Measurements from ENCODE around the gene AVPR2.

The AVPR2 gene

DNA sequence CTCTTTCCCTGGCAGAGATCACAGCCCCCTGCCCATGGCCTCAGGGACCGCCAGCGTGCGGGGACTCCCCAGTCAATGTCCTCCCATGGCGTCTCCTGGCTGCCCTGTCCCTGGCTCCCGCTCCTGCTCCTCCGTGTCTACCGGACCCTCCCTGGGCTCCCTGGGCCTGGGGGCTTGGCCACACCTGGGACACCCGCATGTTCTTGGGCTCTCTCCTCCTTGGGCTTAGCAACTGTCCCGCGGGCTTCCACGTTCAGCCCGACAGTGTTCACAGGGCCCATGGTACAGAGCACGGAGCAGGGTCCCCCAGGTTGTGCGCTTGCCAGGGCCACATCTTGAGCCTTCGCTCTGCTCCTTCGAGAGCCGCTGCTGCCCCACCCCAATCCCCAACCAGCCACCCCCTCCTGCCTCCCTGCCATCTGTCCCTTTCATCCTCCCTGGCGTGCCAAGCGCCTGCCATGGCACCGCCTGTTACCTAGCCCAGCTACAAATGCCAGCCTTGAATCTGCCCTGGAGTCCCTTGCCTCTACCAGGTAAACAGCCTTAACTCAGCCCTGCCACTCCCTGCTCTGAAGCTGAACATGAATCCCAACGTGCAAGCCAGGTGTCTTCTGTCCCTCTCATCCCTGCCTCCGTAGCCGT lies 3.9 kb downstream of the AVPR2 start:
- TF ChIP-seq ZNF274 (IDR thresholded peaks at IDR 0.05; ENCODE audit: low read depth, low read length), result no peak

DNA sequence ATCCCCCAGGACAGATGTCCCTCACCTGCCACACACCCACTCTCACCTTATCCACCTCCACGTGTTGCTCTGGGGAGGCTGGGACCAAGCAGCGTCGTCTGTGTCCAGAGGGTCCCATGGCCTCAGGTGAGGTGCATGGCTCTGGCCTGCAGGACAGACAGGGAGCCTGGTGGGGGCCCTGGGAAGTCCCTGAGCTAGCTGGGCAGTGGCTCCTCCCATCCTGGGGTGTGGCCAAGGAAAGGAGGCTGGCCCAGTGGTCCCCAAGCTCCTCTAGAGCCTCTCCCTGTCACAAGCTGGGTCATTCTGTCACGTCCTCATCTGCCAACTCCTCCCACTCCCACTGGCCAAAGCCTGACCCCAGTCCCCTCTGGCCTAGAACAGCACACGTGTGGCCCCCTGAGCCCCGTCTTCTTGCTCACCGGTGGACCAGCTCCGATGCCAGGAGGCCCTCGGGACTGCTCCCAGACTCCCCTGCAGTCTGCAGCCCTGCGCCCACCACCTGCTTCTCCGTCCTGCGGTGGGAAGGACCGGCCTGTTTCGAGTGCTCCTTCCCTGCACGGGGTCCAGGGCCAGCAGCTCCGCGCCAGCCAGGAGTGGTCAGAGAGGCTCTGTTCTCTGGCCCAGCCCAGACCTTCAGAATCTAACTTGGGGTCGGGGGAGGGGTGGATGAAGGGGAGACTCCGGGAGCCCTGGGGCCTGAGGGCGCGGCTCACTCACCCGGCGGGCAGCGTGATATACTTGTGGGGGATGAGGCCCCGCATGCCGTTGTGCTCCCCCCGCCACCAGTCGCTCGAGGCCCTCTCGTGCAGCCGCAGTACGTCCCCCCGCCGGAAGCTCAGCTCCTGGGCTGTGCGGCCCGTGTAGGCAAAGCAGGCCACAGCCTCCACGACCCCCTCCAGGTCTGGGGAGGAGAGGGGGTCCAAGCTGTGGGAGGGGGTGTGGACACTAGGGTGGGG lies 4.8 kb downstream of the AVPR2 start:
- no peak for TF ChIP-seq ZNF274 (IDR thresholded peaks at IDR 0.05; ENCODE audit: low read depth, low read length)
- H3K4me3 ChIP-seq (ENCODE audit: low read length), result no peak overlapping the region

More for the DNA sequence above, 3.9 kb downstream of the AVPR2 start:
- no peak overlapping the region for H3K4me3 ChIP-seq (ENCODE audit: low read length)

DNA sequence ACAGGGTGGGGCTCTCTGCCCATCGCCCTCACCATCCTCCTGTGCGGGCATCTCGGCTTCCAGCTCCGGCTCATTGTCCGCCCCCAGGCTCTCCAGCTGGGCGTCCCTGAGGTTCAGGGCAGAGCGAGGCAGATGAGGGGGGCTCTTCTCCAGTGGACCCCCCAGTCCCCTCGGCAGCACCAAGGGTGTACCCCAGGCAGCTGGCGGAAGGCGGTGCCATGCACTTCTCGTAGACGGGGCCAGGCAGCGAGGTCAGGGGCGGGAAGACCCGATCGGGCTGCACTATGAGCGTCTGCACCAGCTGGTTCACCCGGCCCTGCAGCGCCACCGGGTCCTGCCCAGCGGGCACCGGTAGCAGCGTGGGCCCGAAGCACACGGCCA lies 5.5 kb downstream of the AVPR2 start:
- TF ChIP-seq ZNF274 (IDR thresholded peaks at IDR 0.05; ENCODE audit: low read depth, low read length), result no peak
- H3K4me3 ChIP-seq (ENCODE audit: low read length), result no peak overlapping the region

DNA sequence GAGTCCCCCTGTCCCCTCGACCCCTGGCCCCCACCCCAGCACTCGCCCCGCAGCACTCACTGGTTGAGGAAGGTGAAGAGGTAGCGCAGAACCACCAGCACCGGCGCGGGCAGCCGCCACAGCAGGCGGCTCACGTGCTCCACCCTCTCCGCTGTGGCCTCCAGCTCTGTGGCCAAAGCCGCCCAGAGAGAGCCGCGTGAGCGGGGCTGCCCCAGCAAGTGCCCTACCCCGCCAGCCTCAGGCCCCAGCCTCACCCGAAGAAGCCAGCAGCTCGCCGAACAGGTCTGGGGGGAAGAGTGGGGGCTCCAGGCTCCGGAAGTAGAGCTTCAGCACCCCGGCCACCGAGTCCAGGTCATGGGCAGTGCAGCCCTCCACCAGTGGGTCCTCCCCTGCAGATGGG lies 6.0 kb downstream of the AVPR2 start:
- no peak for TF ChIP-seq ZNF274 (IDR thresholded peaks at IDR 0.05; ENCODE audit: low read depth, low read length)
- no peak overlapping the region for H3K4me3 ChIP-seq (ENCODE audit: low read length)

DNA sequence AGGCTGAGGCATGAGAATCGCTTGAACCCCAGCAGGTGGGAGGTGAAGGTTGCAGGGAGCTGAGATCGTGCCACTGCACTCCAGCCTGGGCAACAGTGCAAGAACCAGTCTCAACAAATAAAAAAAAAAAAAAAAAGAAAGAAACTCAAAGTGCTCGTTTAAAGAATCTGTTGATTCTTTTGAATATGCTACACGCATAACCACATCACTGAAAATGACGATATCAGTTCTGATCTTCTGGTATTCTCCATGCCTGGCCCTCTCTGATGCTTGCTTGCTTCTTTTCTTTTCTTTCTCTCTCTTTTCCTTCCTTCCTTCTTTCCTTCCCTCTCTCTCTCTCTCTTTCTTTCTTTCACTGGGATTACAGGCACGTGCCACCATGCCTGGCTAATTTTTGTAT lies 7.3 kb downstream of the AVPR2 start:
- TF ChIP-seq ZNF274 (IDR thresholded peaks at IDR 0.05; ENCODE audit: low read depth, low read length), result no peak
- H3K4me3 ChIP-seq (ENCODE audit: low read length), result no peak overlapping the region

DNA sequence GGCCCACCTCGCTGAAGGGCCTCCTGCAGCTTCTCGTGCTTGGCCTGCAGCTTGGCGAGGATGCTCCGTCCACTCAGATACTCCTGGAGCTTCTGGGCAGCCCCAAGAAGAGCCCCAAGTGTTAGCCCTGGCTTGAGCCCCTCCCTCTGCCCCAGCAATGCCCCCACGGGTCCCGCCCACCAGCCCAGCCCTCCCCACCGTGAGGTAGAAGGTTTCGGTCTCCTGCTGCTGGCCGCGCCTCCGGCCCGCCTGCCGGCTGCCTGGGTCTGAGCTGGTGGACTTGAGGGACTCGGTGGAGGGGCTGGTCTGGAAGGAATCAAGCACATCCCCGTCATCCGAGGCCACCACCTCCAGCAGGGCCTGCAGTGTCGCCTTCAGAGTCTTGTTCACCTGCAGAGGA lies 8.7 kb downstream of the AVPR2 start:
- H3K4me3 ChIP-seq (ENCODE audit: low read length), result no peak overlapping the region
- TF ChIP-seq ZNF274 (IDR thresholded peaks at IDR 0.05; ENCODE audit: low read depth, low read length), result no peak

DNA sequence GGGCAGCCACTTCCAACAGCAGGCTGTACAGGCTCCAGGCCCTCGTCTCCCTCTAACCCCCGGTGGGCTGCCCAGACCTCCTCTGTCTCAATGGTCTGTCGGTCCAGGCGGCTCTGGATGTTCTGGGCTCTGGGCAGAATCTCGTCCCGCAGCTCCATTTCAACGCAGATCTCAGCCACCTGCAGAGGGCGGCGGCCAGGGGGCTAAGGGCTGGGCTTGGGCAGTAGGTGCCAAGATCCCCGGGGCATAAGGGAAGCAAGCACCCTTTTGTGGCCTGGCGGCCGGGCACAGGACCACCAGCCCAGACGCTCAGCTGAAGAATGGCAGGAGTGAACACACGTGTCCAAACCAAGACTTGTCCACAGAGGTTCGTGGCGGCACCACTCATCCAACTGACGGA lies 9.2 kb downstream of the AVPR2 start:
- H3K4me3 ChIP-seq (ENCODE audit: low read length), result no peak overlapping the region
- TF ChIP-seq ZNF274 (IDR thresholded peaks at IDR 0.05; ENCODE audit: low read depth, low read length), result no peak

DNA sequence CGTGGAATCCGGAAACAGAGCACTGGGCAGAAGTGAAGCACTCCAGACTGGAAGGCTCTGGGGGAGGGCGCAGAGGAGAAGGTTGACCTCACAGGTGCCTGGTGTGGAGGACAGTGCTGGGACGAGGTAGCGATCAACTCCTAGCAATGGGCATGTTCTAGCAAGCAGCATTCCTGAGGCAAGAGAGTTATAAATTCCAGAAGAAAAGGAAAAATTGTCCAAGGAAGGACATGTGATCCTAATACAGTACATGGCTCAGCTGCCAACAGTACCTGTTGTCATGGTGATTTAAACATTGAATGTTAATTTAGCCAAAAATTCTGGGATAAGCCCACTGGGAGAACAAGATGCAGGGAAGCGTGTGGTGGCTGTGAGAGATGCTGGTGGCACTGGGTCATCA lies 13.4 kb downstream of the AVPR2 start:
- TF ChIP-seq ZNF274 (IDR thresholded peaks at IDR 0.05; ENCODE audit: low read depth, low read length), result no peak
- no peak overlapping the region for H3K4me3 ChIP-seq (ENCODE audit: low read length)

DNA sequence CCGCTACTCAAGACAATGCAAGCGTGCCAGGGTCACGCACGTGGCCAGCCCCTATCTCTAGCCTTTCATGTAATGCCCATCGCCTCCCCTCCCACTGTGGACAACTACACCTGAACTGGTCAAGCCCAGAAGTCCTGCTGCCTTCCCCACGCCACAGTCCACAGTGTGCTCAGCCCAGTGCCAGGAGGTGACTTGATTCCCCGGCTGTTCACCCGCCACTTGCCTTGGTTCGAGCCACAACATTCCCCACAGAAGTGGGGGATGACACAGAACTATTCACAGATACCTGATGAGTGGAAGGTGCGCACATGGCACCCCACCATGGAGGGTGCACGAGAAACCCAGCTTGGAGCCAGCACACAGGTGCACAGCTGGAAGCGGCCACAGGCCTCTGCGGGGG lies 14.8 kb downstream of the AVPR2 start:
- H3K4me3 ChIP-seq (ENCODE audit: low read length), result no peak overlapping the region
- TF ChIP-seq ZNF274 (IDR thresholded peaks at IDR 0.05; ENCODE audit: low read depth, low read length), result no peak

DNA sequence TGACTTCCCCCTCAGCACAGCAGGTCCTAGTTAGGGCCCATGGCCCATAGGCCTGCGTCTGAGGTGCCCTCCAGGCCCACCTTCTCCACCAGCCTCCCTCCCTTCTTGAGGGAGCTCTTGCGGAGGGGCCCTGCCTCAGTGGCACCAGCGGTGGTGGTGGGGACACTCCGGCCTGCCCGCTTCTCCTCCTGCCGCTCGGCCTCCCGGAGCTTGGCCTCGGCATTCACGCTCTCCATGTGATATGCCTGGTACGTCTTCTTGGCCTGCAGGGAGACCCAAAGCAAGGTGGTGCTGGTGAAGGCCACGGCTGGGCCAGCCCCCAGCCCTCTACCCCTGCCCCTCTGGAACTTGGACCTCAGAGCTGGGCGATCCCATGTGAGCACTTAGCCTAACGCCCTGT lies 16.1 kb downstream of the AVPR2 start:
- no peak overlapping the region for H3K4me3 ChIP-seq (ENCODE audit: low read length)
- no peak for TF ChIP-seq ZNF274 (IDR thresholded peaks at IDR 0.05; ENCODE audit: low read depth, low read length)

DNA sequence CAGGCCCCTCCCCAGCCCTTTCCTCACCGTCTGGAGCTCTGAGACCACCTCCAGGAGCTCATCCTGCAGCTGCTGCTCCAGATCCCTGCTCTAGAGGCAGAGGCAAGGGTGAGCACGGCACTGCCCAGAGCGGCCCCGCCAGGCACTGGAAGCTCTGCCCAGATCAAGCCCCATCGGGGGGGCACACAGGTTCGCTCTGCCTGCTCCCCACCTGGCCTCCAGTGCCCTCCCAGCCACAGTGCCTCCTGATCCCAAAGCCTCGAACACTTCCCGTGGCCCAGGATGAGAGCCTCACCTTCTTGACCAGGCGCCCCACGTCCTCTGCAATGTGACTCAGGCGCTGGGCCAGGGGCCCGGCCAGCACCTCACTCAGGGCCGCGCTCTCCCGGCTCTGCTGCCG lies 16.6 kb downstream of the AVPR2 start:
- no peak overlapping the region for H3K4me3 ChIP-seq (ENCODE audit: low read length)
- TF ChIP-seq ZNF274 (IDR thresholded peaks at IDR 0.05; ENCODE audit: low read depth, low read length), result no peak

DNA sequence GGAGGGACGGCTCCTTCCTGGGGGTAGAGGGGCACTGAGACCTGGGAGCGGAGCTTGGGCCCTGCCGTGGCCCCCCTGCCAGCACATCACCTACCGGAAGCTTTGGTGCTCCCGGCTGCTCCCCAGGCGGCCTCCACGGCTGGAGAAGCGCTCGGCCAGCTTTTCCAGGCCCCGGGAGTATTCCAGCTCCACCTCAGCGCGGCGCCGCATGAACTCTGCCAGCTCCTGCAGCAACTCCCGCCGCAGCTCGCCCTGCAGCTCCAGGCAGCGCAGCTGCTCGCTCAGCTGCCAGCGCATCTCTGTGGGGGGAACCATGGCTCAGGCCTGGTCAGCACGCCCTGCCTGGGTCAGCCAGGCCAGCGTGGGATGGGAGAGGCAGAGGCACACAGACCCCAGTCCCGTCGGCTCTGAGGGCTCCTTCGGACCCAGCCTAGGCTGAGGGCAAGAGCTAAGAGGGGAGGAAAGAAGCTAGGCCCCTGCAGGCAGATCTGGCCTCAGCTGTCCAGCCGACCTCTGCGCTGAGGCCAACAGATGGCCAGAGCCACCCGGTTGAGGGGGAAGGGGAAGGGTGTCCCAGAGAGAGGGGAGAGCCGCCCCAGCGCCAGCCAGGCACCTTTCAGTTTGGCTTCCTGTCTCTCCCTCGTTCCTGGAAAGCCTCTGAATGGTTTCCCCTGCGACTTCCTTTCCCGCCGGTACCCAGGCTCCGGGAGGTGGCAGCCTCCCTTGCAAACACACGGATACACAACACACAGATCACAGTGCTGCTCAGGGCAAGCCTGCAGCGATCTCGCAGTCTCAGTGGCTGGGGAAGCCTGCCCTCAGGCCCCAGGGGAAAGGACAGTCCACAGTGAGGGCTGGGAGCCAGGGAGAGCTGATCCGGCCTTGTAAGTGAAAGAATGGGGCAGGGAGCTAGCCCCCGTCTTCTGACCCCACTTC lies 17.3 kb downstream of the AVPR2 start:
- no peak for TF ChIP-seq ZNF274 (IDR thresholded peaks at IDR 0.05; ENCODE audit: low read depth, low read length)
- no peak overlapping the region for H3K4me3 ChIP-seq (ENCODE audit: low read length)

DNA sequence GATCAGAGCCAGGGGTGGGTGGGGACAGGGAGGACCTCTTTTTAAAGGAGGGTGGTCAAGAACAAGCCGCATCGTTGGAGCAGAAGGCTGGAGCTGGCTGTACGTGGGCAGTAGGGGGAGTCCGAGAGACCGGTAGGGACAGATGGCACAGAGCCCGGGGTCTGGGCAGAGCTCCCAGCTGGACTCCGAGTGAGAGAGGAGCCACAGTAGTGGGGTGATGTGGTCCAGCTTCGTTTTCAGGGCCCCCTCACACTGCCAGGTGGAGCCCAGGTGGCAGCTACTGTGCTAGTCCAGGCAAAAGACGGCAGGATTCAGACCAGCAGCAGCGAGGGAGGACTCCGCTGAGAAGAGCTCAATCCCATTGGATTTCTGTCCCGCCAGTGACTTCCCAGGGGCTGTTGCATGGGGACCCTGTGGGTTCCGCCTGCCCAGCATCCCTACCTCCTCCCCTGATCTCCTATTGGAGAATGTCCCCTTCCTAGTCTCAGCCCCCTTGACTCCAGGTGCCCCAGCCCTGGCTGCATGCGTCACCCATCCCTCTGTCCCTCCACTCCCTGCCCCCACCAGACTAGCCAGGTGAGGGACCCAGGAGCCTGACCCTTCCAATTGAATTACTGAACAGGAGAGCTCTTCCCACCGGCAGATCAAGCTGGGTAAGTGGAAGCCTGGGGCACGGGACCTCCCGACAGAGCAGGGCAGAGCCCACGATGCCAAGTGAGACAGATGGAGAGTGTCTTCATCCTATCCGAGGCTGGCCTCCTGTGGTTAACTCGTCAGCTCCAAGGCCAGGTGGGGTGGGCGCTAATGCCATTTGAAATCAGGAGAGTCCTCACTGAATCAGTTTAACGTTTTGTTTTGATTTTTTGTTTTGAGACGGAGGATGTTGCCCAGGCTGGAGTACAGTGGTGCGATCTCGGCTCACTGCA lies 18.7 kb downstream of the AVPR2 start:
- TF ChIP-seq ZNF274 (IDR thresholded peaks at IDR 0.05; ENCODE audit: low read depth, low read length), result no peak
- H3K4me3 ChIP-seq (ENCODE audit: low read length), result no peak overlapping the region; the same call in 1 of the 2 replicates

Measured in GM08714 (cell line).